Measurements from ENCODE around the gene CADPS2. TPM values are rescaled to one million over a fixed set of nuclear protein-coding genes. Genes with fewer than 3 reads are reported as not detected.

The CADPS2 gene
- total and polyA plus RNA-seq, 2 of the 8 experiments (the other 6 are each of a cell fraction or from before 2014, with no cell fraction given): 8.9 to 22.3 TPM

DNA sequence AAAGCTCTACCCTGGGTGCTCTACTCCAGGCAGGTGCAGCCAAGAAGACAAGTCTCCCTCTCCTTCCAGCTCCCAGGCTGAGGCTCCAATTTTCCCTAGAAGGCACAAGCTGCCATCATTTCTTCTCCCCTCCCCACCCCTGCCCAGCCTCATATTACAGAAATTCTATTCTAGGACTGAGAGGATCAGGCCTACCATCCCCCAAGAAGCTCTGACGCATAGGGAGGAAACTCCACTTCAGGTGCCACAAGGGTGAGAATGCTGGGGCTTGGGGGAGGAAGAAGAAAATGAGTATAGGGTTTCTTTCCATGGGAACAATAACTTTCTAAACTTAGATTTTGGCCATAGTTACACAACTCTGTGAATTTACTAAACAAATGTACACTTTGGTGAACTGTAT is 617.0 kb downstream of the CADPS2 start:
- H3K14ac ChIP-seq (ENCODE audit: insufficient read length): no peak overlapping the region
- H3K23me2 ChIP-seq (ENCODE audit: low read depth, low read length): no peaks in the 10 kb centered on the region
- H4K8ac ChIP-seq (ENCODE audit: extremely low read depth, insufficient read depth, low read length): no peak overlapping the region
- H3K4me3 ChIP-seq (ENCODE audit: extremely low read depth in 1 of 4, insufficient read depth in 2 of 4, low read depth in 3 of 4, low read length in 4 of 4): no peak overlapping the region
- peaks cover 0 to 4% (median 0%) of the 10 kb centered on the region in 4 experiments; a peak in 1 of 7 replicates for H3K4me1 ChIP-seq (replicated peaks in 1 of 4; ENCODE audit: control insufficient read depth in 3 of 4, insufficient read depth in 4 of 4, low read length in 3 of 4)
- ChIA-PET CTCF (ENCODE audit: partially characterized antibody) (interaction anchor here (0.8 to 1.2 kb wide), 2 partner anchors 8 to 44 kb away, joined by 3 to 4 read pairs; no protein-coding TSS in a partner anchor), POLR2A (ENCODE audit: partially characterized antibody) (no interaction called here)
- 0 out of 2 replicates have a peak overlapping the region, but pooled peaks have one; percentile 51 for H3K18ac ChIP-seq (ENCODE audit: extremely low read depth, low read length)
- H3K79me2 ChIP-seq (ENCODE audit: control insufficient read depth in 1 of 2, insufficient read depth in 2 of 2, low read length in 2 of 2): no peaks in the 10 kb centered on the region
- H3K27me3 ChIP-seq (replicated peaks in 1 of 4; ENCODE audit: control insufficient read depth in 3 of 4, extremely low read depth in 1 of 4, insufficient read depth in 3 of 4, low read length in 3 of 4): no peaks in the 10 kb centered on the region
- H2AK5ac ChIP-seq (ENCODE audit: low read depth, low read length): no peak overlapping the region
- DNase-seq (ENCODE audit: low read depth in 1 of 2, low spot score in 2 of 2): no peak
- no peak overlapping the region for H3K4me2 ChIP-seq (ENCODE audit: insufficient read depth in 1 of 2, low read depth in 2 of 2, low read length in 2 of 2)
- WGBS, 2 experiments (ENCODE audit: extremely low coverage in 1 of 2, insufficient coverage in 1 of 2, insufficient read length in 1 of 2, insufficient replicate concordance in 2 of 2, low coverage in 1 of 2, low lambda C conversion rate in 2 of 2, missing lambda C conversion rate in 1 of 2): 59% methylated on average over 1 of the region's 1 CpG; no CpG with 5 or more reads in 1 of the 2 experiments
- H4K91ac ChIP-seq (replicated peaks; ENCODE audit: insufficient read length, low read length): no peak overlapping the region
- H2BK15ac ChIP-seq (ENCODE audit: low read length): no peak overlapping the region; the same call in 1 of the 2 replicates
- no peak overlapping the region for H3K23ac ChIP-seq (ENCODE audit: insufficient read length)
- H2BK12ac ChIP-seq (ENCODE audit: low read depth, low read length): no peak overlapping the region
- H2BK120ac ChIP-seq (replicated peaks; ENCODE audit: low read depth, low read length): no peak overlapping the region
- no peak overlapping the region for H3K4ac ChIP-seq (replicated peaks; ENCODE audit: insufficient read length, low read depth, low read length)
- H3K79me1 ChIP-seq (ENCODE audit: low read depth, low read length): no peaks in the 10 kb centered on the region
- no peak overlapping the region for H4K5ac ChIP-seq (ENCODE audit: insufficient read length, low read depth, low read length)
- no peaks in the 10 kb centered on the region for H4K20me1 ChIP-seq (replicated peaks in 1 of 2; ENCODE audit: control insufficient read depth in 1 of 2, insufficient read depth in 2 of 2, low read length in 2 of 2)
- no peak overlapping the region for H3K27ac ChIP-seq (ENCODE audit: low read depth, low read length)
- no peak overlapping the region for H3K9ac ChIP-seq (replicated peaks in 1 of 4; ENCODE audit: extremely low read depth in 1 of 4, low read depth in 3 of 4, low read length in 3 of 4)
- H3K9me3 ChIP-seq (ENCODE audit: insufficient read depth in 2 of 2, low read depth in 1 of 2, low read length in 1 of 2): no peaks in the 10 kb centered on the region
- H2BK5ac ChIP-seq (ENCODE audit: low read depth, low read length): no peak overlapping the region
- H2AFZ ChIP-seq (ENCODE audit: low read length): 0 out of 2 replicates have a peak overlapping the region, but pooled peaks have one; percentile 73
- no peak for FAIRE-seq
- no peaks in the 10 kb centered on the region for H3K36me3 ChIP-seq (ENCODE audit: control insufficient read depth in 2 of 4, insufficient read depth in 4 of 4, low read length in 3 of 4)
- H3K56ac ChIP-seq (replicated peaks; ENCODE audit: insufficient read length, low read depth, low read length): no peak overlapping the region
- no peak overlapping the region for H2BK20ac ChIP-seq (ENCODE audit: low read length)
- TF ChIP-seq TEAD4 (IDR thresholded peaks at IDR 0.05; ENCODE audit: low read depth, low read length): no peak
- TF ChIP-seq CHD2 (IDR thresholded peaks at IDR 0.05; ENCODE audit: low read length): no peak
- TF ChIP-seq TBP (IDR thresholded peaks at IDR 0.05; ENCODE audit: low read depth, low read length): no peak
- no peak for TF ChIP-seq YY1 (IDR thresholded peaks at IDR 0.05; ENCODE audit: low read depth, low read length)
- TF ChIP-seq CREB1 (IDR thresholded peaks at IDR 0.05): no peak
- TF ChIP-seq EGR1 (IDR thresholded peaks at IDR 0.05; ENCODE audit: borderline replicate concordance, low read depth, low read length): no peak
- no peak for TF ChIP-seq CBX8 (IDR thresholded peaks at IDR 0.05; ENCODE audit: borderline replicate concordance, low read depth, low read length)
- no peak for TF ChIP-seq SIN3A (conservative IDR thresholded peaks at IDR 0.05 in 1 of 2, IDR thresholded peaks at IDR 0.05 in 1 of 2; ENCODE audit: low read depth in 1 of 2, low read length in 2 of 2)
- TF ChIP-seq MAFK (IDR thresholded peaks at IDR 0.05; ENCODE audit: low read depth, low read length): no peak
- TF ChIP-seq TCF12 (IDR thresholded peaks at IDR 0.05; ENCODE audit: low read depth, low read length): no peak
- TF ChIP-seq, protein P1, sequence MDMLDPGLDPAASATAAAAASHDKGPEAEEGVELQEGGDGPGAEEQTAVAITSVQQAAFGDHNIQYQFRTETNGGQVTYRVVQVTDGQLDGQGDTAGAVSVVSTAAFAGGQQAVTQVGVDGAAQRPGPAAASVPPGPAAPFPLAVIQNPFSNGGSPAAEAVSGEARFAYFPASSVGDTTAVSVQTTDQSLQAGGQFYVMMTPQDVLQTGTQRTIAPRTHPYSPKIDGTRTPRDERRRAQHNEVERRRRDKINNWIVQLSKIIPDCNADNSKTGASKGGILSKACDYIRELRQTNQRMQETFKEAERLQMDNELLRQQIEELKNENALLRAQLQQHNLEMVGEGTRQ (IDR thresholded peaks at IDR 0.05; ENCODE audit: low read length): no peak
- no peak for TF ChIP-seq BRCA1 (IDR thresholded peaks at IDR 0.05; ENCODE audit: low read depth, low read length)
- TF ChIP-seq POLR2A (IDR thresholded peaks at IDR 0.05; ENCODE audit: control extremely low read depth in 1 of 2, low read depth in 2 of 2, low read length in 2 of 2): no peak
- TF ChIP-seq FOSL1 (IDR thresholded peaks at IDR 0.05; ENCODE audit: insufficient read depth, low read depth, low read length): no peak
- TF ChIP-seq RXRA (IDR thresholded peaks at IDR 0.05; ENCODE audit: insufficient read depth, low read depth, low read length): no peak

Measured in H1 (cell line).